HG03378 (cell line): ENCODE results near the gene CX3CL1.
A peak's percentile ranks its signal among the peaks of the same experiment; 100 is the strongest.
"Not testable (repeated sequence)": the region's sequence is repeated elsewhere in the genome, so short reads cannot be mapped to it uniquely, and the experiment has no call there.

ENCODE experiments used
- ATAC-seq: cut with Tn5 transposase; IDR thresholded peaks from one replicate; pipeline ENCODE4 v1.9.1; 2021; ENCODE audit warnings: mild to moderate bottlenecking, moderate library complexity; ENCODE audit not compliant: unreplicated experiment

CX3CL1 gene

DNA sequence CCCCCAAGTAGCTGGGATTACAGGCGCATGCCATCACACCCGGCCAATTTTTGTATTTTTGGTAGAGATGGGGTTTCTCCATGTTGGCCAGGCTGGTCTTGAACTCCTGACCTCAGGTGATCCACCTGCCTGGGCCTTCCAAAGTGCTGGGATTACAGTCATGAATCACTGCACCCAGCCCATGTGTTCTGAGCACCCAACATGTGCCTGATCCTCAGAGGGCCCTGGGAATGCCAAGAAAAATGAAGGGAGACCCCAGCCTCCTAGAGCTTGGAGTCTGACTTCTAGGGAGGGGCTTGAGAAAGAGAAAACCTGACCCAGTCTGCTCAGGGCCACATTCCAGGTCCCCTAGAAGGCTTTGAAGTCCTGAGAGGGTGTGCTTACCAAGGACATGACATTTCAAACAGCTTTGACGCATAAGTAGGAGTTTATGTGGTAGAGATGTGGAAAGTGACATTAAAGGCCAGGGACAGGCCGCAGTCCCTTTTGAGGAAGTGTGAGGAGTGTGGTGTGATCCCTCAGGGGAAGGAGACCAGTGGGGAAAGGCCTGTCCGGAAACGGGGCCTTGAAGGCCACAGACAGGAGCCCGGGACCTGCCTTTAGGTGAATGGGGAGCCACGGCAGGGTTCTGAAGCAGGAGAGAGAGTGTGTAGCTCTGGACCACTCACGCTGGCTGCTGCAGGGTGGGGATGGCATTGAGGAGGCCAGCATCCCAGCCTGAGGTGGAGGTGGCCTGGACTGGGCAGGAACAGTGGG is 14.8 kb upstream of the CX3CL1 start:
- ATAC-seq: no peak

GRCh38 chr16:57358086-57358420 is 14.2 kb upstream of the CX3CL1 start:
- ATAC-seq: no peak

DNA sequence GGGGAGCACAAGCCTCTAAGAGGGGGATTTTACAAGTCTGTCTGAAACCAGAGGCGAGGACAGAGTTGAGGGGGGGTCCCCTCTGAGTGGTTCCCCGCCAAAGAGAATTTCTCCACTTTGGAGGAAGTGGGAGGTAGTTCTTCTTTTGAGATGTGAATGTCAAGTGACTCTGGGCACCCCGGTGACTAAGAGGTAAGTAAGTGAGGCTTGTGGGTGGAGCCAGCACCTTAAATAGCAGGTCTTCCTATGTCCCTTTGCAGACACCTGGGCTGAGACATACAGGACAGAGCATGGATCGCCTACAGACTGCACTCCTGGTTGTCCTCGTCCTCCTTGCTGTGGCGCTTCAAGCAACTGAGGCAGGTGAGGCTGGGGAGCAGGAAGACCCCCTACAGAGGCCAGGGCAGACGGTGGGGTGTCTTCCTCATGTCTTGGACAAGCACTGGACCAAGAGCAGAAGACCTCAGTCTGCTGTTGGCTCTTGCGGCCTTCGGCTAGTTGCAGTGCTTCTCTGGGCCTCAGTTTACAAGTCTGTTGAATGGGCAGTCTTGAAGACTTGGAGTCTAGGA is 13.7 kb upstream of the CX3CL1 start, which contains the start of gene CCL22:
Gene CCL22 (plus strand): TSS at position 257 of the 569 bp plus-strand sequence. CDS start 34 bp downstream, at position 291.
- ATAC-seq: peak; percentile 50

DNA sequence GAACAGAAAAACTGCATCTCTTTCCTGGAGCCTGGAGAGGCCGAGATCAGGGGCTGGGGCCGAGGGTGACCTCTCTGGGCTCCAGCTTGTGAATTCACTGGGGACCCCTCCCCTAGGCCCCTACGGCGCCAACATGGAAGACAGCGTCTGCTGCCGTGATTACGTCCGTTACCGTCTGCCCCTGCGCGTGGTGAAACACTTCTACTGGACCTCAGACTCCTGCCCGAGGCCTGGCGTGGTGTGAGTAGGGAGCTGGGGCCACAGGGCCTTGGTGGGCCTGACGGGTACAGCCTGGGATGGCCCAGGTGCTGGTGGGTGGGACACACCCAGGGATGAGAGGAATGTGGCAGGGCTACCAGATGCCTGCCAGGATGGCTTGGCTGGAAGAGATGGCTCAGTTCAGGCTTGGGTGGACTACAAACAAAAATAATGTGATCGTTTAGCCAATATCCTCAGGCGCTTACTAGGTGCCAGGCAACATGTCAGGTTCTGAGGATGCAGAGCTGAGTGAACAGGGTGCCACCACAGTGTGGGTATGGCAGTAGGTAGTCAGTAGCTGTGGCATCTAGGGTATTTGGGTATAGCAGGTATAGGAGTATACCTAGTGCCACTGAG is 11.9 kb upstream of the CX3CL1 start:
- ATAC-seq: no peak

GRCh38 chr16:57361404-57361803 is 10.9 kb upstream of the CX3CL1 start:
- ATAC-seq: no peak

DNA sequence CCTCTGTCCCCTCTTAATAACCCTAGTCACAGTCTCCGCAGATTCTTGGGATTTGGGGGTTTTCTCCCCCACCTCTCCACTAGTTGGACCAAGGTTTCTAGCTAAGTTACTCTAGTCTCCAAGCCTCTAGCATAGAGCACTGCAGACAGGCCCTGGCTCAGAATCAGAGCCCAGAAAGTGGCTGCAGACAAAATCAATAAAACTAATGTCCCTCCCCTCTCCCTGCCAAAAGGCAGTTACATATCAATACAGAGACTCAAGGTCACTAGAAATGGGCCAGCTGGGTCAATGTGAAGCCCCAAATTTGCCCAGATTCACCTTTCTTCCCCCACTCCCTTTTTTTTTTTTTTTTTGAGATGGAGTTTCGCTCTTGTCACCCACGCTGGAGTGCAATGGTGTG is 8.1 kb upstream of the CX3CL1 start:
- no peak for ATAC-seq

- no peak for ATAC-seq
These were observed 5.7 kb upstream of the CX3CL1 start for GRCh38 chr16:57366544-57367040.

- no peak for ATAC-seq
These were observed 5.1 kb upstream of the CX3CL1 start for GRCh38 chr16:57367116-57367752.

DNA sequence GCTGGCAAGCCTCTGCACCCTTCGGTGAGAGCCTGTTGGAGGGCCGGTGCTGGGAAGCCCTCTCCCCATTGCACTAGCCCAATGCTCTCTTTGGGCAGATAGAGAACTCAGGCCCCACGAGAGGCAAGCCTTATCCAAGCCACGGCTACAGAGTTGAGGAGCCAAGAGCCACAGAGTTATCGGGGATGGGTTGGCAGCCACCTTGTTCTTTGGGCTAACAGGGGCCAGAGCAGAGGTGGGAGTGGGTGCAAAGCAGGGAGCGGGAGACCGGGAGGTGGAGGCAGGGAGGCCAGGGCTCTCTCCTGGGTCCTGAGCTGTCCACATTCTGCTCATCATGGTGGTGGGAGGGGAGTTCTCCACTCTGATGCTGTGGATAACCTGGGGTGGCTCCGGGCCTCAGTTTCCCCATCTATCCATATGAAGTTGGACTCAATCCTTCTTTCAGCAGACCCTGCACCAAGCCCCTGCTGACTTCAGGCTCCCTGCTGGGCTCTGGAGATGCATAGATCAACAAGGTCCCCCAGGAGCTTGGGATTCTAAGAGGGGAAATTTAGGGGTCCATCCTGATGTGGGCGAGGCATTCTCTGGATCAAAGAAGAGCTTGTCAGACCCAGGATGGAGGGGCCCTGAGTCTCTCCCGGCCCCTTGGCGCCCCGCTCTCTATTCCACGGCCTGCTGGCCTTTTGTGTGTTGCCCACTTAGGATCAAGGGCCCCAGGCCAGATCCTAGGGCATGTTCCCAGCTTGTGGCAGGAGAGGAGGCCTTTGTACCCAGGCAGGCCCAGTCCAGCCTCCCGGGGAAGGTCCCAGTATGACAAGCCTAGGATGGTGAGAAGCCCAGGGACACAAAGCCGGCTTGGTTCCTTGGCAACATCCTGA is 557 bp upstream of the CX3CL1 start:
- ATAC-seq: no peak

DNA sequence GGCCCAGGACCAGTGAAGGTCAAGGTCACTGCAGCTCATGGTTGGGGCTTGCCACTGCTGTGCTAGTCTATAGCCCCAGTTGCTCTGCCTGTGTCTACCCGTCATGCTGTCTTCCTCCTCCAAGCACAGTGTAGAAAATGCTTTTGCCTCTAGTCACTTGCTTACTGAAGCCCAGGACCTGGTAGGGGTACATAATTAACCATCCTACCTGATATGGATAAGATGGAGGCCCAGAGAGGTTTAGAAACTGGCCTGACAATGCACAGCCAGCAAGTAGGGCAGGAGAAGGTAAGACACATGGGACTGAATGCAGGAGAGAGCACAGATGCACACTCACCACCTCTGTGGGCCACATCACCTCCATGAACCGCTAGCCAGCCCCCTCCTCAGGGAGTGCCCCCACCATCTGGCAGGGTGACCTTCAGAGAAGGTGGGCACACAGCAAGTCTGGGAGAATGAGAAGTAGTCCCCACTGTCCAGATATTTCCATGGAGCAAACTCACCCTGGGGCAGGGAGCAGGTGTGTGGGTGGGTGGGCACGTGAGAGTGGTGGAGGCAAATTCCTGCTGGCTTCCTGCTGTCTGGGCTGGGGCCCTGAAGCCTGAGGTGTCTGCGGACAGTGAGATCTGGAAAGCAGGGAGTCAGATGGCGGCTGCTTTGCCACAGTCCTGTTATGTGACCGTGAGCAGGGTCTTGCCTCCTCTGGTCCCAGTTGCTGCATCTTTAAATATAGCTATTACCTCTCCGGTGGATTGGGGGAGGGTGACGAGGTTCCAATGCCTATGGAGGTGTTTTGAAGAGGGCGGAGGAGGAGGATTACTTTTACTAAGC is 1.0 kb downstream of the CX3CL1 start:
- no peak for ATAC-seq

DNA sequence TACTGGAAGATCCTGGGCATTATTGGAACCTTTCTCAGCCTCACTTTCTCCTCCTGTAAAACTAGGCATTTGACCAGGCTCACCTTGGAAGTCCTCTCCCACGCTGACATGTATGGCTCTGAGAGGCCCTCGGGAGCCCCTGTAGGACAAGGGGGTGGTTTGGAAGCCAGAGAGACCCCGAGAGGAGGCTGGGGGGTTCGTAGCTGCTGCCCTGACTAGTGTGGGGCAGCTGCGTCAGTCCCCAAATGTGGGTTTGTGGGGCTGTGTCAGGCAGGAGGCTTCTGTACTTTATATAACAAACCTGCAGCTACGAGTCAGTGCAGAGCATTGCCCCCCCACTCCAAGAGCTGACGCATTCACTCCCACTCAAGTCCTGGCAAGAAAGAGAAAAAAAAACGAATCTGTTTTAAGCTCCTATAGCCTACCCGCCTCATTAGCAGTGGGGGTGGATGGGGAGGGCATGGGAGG is 1.8 kb downstream of the CX3CL1 start:
- ATAC-seq: no peak

GRCh38 chr16:57374925-57375465 is 2.7 kb downstream of the CX3CL1 start:
- not testable (repeated sequence) for ATAC-seq

DNA sequence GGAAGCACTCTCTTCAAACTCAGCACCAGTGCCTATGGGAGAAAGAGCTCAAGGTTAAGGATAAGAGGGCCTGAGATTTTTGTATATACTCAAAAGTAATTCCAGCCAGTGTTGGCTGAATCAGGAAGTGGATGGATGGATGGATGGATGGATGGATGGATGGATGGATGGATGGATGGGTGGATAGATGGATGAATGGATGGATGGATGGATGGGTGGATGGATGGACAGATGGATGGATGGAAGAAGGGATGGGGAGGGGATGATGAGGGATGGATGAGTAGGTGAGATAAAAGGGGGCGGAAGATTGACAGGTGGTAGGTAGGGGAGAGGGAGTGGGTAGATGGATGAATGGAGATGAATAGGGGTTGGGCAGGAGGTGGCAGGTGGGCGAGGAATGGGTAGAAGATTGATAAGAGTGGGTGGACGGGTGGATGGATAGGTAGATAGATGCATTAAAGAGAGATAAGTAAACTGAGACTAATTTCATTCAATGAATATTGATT is 4.1 kb downstream of the CX3CL1 start:
- ATAC-seq: no peak

- ATAC-seq: peak; percentile 72
These were observed 5.0 kb downstream of the CX3CL1 start for GRCh38 chr16:57377080-57377841.

- no peak for ATAC-seq
These were observed 7.3 kb downstream of the CX3CL1 start for GRCh38 chr16:57379579-57379978.

- no peak for ATAC-seq
These were observed 8.6 kb downstream of the CX3CL1 start for GRCh38 chr16:57380671-57381462.

DNA sequence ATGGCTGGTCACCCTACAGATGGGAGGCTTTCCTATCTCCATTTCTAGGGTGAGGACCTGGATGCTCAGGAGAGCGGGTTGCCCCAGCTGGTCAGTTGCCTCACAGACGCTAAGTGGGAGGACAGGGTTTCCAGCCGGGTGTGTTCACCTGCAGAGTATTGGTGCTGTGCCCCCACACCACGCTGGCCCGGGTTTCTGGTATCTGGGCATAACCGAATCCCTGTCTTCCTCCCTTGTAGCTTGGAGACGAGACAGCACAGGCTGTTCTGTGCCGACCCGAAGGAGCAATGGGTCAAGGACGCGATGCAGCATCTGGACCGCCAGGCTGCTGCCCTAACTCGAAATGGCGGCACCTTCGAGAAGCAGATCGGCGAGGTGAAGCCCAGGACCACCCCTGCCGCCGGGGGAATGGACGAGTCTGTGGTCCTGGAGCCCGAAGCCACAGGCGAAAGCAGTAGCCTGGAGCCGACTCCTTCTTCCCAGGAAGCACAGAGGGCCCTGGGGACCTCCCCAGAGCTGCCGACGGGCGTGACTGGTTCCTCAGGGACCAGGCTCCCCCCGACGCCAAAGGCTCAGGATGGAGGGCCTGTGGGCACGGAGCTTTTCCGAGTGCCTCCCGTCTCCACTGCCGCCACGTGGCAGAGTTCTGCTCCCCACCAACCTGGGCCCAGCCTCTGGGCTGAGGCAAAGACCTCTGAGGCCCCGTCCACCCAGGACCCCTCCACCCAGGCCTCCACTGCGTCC is 9.7 kb downstream of the CX3CL1 start:
- no peak for ATAC-seq
